Measurements from ENCODE around the gene ARAP3. TPM values are rescaled to one million over a fixed set of nuclear protein-coding genes. Genes with fewer than 3 reads are reported as not detected.

Gene ARAP3
- total RNA-seq, 1 experiment from 2014 or later: 27.6 TPM

- H3K79me1 ChIP-seq (ENCODE audit: insufficient read depth, low read depth, low read length, poor library complexity, severe bottlenecking): no peaks in the 10 kb centered on the region
- H3K4me1 Mint-ChIP-seq: peaks cover 40 to 42% of the 10 kb centered on the region in 2 experiments
- TF ChIP-seq, protein P1, sequence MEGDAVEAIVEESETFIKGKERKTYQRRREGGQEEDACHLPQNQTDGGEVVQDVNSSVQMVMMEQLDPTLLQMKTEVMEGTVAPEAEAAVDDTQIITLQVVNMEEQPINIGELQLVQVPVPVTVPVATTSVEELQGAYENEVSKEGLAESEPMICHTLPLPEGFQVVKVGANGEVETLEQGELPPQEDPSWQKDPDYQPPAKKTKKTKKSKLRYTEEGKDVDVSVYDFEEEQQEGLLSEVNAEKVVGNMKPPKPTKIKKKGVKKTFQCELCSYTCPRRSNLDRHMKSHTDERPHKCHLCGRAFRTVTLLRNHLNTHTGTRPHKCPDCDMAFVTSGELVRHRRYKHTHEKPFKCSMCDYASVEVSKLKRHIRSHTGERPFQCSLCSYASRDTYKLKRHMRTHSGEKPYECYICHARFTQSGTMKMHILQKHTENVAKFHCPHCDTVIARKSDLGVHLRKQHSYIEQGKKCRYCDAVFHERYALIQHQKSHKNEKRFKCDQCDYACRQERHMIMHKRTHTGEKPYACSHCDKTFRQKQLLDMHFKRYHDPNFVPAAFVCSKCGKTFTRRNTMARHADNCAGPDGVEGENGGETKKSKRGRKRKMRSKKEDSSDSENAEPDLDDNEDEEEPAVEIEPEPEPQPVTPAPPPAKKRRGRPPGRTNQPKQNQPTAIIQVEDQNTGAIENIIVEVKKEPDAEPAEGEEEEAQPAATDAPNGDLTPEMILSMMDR (conservative IDR thresholded peaks at IDR 0.05): no peak
- H3K4me2 ChIP-seq (ENCODE audit: insufficient read depth, insufficient read length, low read length): no peak overlapping the region
- no peak overlapping the region for H2BK15ac ChIP-seq (ENCODE audit: low read depth, low read length)
- no peak overlapping the region for H2BK120ac ChIP-seq (ENCODE audit: low read depth, low read length, poor library complexity, severe bottlenecking)
- no peak overlapping the region for H3K18ac ChIP-seq (ENCODE audit: insufficient read length, low read depth, low read length)
- H3K4me1 ChIP-seq (ENCODE audit: insufficient read depth, low read length): peaks cover 10% of the 10 kb centered on the region
- peak overlapping the region; percentile 8; the same call in 1 of the 2 replicates for H3K14ac ChIP-seq (ENCODE audit: insufficient read depth, low read length)
- H3K79me2 ChIP-seq (ENCODE audit: insufficient read depth, low read length): no peaks in the 10 kb centered on the region
- H3K9me3 ChIP-seq (ENCODE audit: control insufficient read depth, low read depth, low read length): no peaks in the 10 kb centered on the region
- WGBS (ENCODE audit: extremely low coverage, insufficient read length, low lambda C conversion rate): no CpG with 5 or more reads among the region's 3 CpGs
- no peak overlapping the region for H3K56ac ChIP-seq (ENCODE audit: insufficient read length, low read depth, low read length)
- no peak for DNase-seq
- H3K27ac ChIP-seq (ENCODE audit: insufficient read length, low read depth, low read length): no peak overlapping the region
- H3K27me3 Mint-ChIP-seq (ENCODE audit: low read depth): peaks cover 4% of the 10 kb centered on the region
- no peak overlapping the region for H4K91ac ChIP-seq (ENCODE audit: insufficient read length, low read depth, low read length)
- H3K23me2 ChIP-seq (ENCODE audit: insufficient read length, low read depth, low read length, poor library complexity, severe bottlenecking): no peaks in the 10 kb centered on the region
- no peak overlapping the region for H4K8ac ChIP-seq (replicated peaks; ENCODE audit: insufficient read length, low read depth, low read length)
- no peaks in the 10 kb centered on the region for H3K36me3 Mint-ChIP-seq (ENCODE audit: insufficient read depth in 1 of 3, low read depth in 3 of 3)
- H2BK20ac ChIP-seq (ENCODE audit: low read depth, low read length, poor library complexity, severe bottlenecking): no peak overlapping the region
- H3K27ac Mint-ChIP-seq: 0 out of 7 replicates have a peak overlapping the region, but pooled peaks of 2 of the 3 experiments have one; percentile 20 to 60
- H2BK12ac ChIP-seq (ENCODE audit: insufficient read length, low read depth, low read length): no peak overlapping the region
- H3K27me3 ChIP-seq (ENCODE audit: insufficient read depth, low read length): no peaks in the 10 kb centered on the region
- no peak overlapping the region for H2AK5ac ChIP-seq (ENCODE audit: insufficient read length, low read length)
- H2AFZ ChIP-seq (ENCODE audit: low read length): no peak overlapping the region
- H2BK5ac ChIP-seq (ENCODE audit: insufficient read length, low read length): no peak overlapping the region
- no peak overlapping the region for H3K4ac ChIP-seq (ENCODE audit: low read depth, low read length)
- no peaks in the 10 kb centered on the region for H3K9me3 Mint-ChIP-seq
- no peak overlapping the region for H4K5ac ChIP-seq (ENCODE audit: insufficient read length, low read depth, low read length)
- H3K4me3 Mint-ChIP-seq: peak overlapping the region in 1 of 2 experiments; percentile 15; a peak in 1 of 5 replicates
- no peak overlapping the region for H3K23ac ChIP-seq (ENCODE audit: insufficient read length, low read depth, low read length)
- no peak overlapping the region for H3T11ph ChIP-seq (ENCODE audit: low read length)
- no peaks in the 10 kb centered on the region for H4K20me1 ChIP-seq (ENCODE audit: control insufficient read depth, insufficient read depth, insufficient read length)
- H3K9ac ChIP-seq (ENCODE audit: extremely low read depth, insufficient read length, low read length): no peak overlapping the region
These were observed 34.0 kb upstream of the ARAP3 start for GRCh38 chr5:141716009-141716408.

Data from H9 (cell line).